Stimulated activated memory B cell treated with anti-CD40 and anti-IgM and Interleukin-4, amounts not matched to agents 10 μg/mL and 1 μg/mL and 100 μg/mL, for 72 hours (primary cell): ENCODE results near the gene CRK.
"Not testable (repeated sequence)": the region's sequence is repeated elsewhere in the genome, so short reads cannot be mapped to it uniquely, and the experiment has no call there.

Source experiments
- ATAC-seq: fragments of 150-1000 bp; cut with Tn5 transposase; 2 replicates; pipeline ENCODE4 v1.10.0; 2021
- H3K27ac Mint-ChIP-seq: one replicate; pipeline ENCODE4 v1.8.0; 2022; ENCODE audit warnings: mild to moderate bottlenecking, mixed read lengths
- H3K27me3 Mint-ChIP-seq: one replicate; pipeline ENCODE4 v1.8.0; 2022; ENCODE audit warnings: mixed read lengths
- H3K36me3 Mint-ChIP-seq: one replicate; pipeline ENCODE4 v1.8.0; 2022; ENCODE audit warnings: mixed read lengths
- H3K4me1 Mint-ChIP-seq: one replicate; pipeline ENCODE4 v1.8.0; 2022; ENCODE audit warnings: mixed read lengths
- H3K4me3 Mint-ChIP-seq: one replicate; pipeline ENCODE4 v1.8.0; 2022; ENCODE audit warnings: mild to moderate bottlenecking, moderate library complexity, mixed read lengths
- H3K9me3 Mint-ChIP-seq: one replicate; pipeline ENCODE4 v1.8.0; 2022; ENCODE audit warnings: mixed read lengths

Gene CRK

GRCh38 chr17:1461198-1461944 is 5.3 kb upstream of the CRK start:
- Mint-ChIP-seq H3K27me3 (no peaks in the 10 kb centered on the region), H3K9me3 (peaks cover 4% of the 10 kb centered on the region), H3K27ac (no peak overlapping the region), H3K4me1 (peaks cover 39% of the 10 kb centered on the region), H3K36me3 (peaks cover 30% of the 10 kb centered on the region), H3K4me3 (no peak overlapping the region)
- ATAC-seq, result no peak

GRCh38 chr17:1460233-1460632 is 4.2 kb upstream of the CRK start:
- Mint-ChIP-seq H3K4me3 (no peak overlapping the region), H3K36me3 (peaks cover 18% of the 10 kb centered on the region), H3K27ac (no peak overlapping the region), H3K4me1 (peaks cover 42% of the 10 kb centered on the region), H3K27me3 (no peaks in the 10 kb centered on the region), H3K9me3 (peaks cover 4% of the 10 kb centered on the region)
- no peak for ATAC-seq

GRCh38 chr17:1455291-1455796 is 688 bp downstream of the CRK start:
- peak overlapping the region; percentile 89 for H3K4me3 Mint-ChIP-seq
- peak overlapping the region; percentile 87 for H3K27ac Mint-ChIP-seq
- no peaks in the 10 kb centered on the region for H3K9me3 Mint-ChIP-seq
- H3K4me1 Mint-ChIP-seq, result peaks cover 58% of the 10 kb centered on the region
- ATAC-seq, result peak; percentile 70
- H3K27me3 Mint-ChIP-seq, result no peaks in the 10 kb centered on the region
- peaks cover 12% of the 10 kb centered on the region for H3K36me3 Mint-ChIP-seq

DNA sequence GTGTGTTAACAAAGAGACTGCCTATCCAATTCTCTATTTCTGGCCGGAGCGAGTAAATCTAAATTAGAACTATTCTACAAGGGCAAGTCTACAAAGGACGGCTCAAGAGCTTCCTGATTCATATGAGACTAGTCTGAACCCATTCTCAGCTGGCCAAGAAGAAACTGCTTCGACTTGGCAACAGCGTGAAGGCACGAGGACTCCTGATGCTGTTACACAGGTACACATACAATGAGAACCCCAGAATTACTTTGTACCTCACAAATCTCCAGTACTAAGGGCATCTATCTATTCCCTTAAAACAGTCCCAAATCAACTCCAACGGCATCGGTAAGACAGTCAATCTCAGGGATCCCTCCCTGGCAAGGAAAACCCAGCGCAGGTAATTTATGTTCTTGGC is 1.5 kb downstream of the CRK start:
- Mint-ChIP-seq H3K9me3 (no peaks in the 10 kb centered on the region), H3K4me3 (peak overlapping the region; percentile 89), H3K27me3 (no peaks in the 10 kb centered on the region), H3K27ac (peak overlapping the region; percentile 87), H3K36me3 (peaks cover 14% of the 10 kb centered on the region), H3K4me1 (peaks cover 56% of the 10 kb centered on the region)
- no peak for ATAC-seq

DNA sequence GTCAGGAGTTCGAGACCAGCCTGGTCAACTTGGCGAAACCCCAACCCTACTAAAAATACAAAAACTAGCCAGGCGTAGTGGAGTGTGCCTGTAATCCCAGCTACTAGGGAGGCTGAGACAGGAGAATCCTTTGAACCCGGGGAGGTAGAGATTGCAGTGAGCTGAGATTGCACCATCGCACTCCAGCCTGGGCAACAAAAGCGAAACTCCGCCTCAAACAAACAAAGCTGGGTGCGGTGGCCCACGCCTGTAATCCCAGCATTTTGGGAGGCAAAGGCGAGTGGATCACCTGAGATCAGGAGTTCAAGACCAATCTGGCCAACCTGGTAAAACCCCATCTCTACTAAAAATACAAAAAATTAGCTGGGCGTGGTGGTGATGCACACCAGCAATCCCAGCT is 2.3 kb downstream of the CRK start:
- not testable (repeated sequence) for H3K9me3 Mint-ChIP-seq, H3K27me3 Mint-ChIP-seq, ATAC-seq, H3K27ac Mint-ChIP-seq
- Mint-ChIP-seq H3K4me3 (peak overlapping the region; percentile 31), H3K36me3 (peaks cover 22% of the 10 kb centered on the region), H3K4me1 (peaks cover 64% of the 10 kb centered on the region)

- no peak for ATAC-seq
- Mint-ChIP-seq H3K4me1 (peaks cover 65% of the 10 kb centered on the region), H3K9me3 (no peaks in the 10 kb centered on the region), H3K27ac (no peak overlapping the region), H3K36me3 (peaks cover 23% of the 10 kb centered on the region), H3K27me3 (no peaks in the 10 kb centered on the region), H3K4me3 (no peak overlapping the region)
These were observed 3.2 kb downstream of the CRK start for GRCh38 chr17:1452836-1453235.

- not testable (repeated sequence) for H3K27ac Mint-ChIP-seq, H3K4me3 Mint-ChIP-seq, H3K27me3 Mint-ChIP-seq, ATAC-seq, H3K9me3 Mint-ChIP-seq
- Mint-ChIP-seq H3K36me3 (peaks cover 23% of the 10 kb centered on the region), H3K4me1 (peaks cover 64% of the 10 kb centered on the region)
These were observed 5.8 kb downstream of the CRK start for GRCh38 chr17:1450261-1450660.

DNA sequence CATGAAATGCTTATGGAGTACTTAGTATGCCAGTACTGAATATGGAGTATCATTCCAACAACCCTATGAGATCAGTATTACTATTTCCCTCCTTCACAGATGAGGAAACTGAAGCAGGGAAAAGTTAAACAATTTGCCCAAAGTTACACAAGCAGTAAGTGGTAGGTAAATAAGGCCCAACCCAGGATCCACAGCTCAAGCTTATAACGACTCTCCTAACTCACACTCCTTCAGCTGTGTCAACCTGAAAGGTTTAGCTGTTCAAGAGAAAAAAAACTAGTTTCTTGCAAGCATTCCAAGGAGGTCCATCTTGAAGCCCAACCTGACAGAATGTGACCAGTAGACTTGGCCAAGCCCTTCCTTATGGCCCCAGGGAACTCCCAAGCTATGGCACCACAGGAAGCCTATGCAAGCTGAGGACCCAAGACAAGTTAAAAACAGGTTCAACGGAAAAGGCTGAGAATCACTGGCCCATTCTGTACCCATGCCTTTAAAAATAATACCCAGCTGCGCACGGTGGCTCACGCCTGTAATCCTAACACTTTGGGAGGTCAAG is 6.5 kb downstream of the CRK start:
- Mint-ChIP-seq H3K4me1 (peaks cover 60% of the 10 kb centered on the region), H3K4me3 (no peak overlapping the region), H3K9me3 (no peaks in the 10 kb centered on the region), H3K27me3 (no peaks in the 10 kb centered on the region), H3K27ac (no peak overlapping the region), H3K36me3 (peaks cover 23% of the 10 kb centered on the region)
- ATAC-seq, result no peak

DNA sequence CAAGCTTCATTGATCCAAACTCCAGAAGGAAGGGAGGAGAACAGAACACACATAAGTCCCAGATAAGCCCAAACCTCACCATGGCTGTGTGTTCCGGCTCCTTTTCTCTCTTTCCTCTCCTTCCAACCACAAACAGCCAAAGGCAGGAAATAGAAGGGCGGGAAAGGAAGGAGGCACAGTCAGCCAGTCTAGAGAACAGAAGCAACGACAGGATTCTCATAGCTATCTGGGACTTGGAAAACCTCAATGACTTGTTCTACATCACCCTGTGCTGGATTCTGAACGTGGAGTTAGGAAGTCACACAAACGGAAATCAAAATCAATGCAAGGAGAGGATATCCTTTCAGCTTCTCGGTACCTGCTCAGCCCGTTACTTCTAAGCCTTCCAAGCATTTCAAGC is 9.0 kb downstream of the CRK start:
- Mint-ChIP-seq H3K9me3 (no peaks in the 10 kb centered on the region), H3K4me3 (no peak overlapping the region), H3K36me3 (peaks cover 13% of the 10 kb centered on the region), H3K27me3 (no peaks in the 10 kb centered on the region), H3K4me1 (peaks cover 37% of the 10 kb centered on the region), H3K27ac (no peak overlapping the region)
- no peak for ATAC-seq

DNA sequence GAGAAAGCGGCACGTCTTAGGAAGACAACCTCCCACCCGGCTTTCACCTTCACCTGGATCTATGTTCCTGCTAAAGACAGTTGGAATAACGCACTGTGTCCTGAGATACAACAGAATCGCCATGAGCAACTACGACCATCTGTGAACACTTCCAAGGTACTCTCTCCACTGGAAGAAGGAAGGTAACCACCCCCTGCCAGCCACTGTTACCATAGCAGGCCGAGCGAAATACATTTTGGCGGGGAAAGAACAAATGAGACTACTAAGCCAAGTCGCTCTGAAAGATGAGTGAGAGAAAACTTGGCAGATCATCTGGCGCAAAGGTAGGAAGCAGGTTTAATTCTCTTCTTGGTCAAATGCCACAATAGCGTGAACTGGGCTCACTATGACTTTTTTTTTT is 9.8 kb downstream of the CRK start:
- no peak for ATAC-seq
- Mint-ChIP-seq H3K4me3 (no peak overlapping the region), H3K27me3 (no peaks in the 10 kb centered on the region), H3K4me1 (peaks cover 30% of the 10 kb centered on the region), H3K9me3 (no peaks in the 10 kb centered on the region), H3K27ac (no peak overlapping the region), H3K36me3 (peaks cover 11% of the 10 kb centered on the region)

- not testable (repeated sequence) for H3K27ac Mint-ChIP-seq, H3K27me3 Mint-ChIP-seq, H3K9me3 Mint-ChIP-seq, ATAC-seq, H3K4me3 Mint-ChIP-seq
- Mint-ChIP-seq H3K4me1 (peaks cover 30% of the 10 kb centered on the region), H3K36me3 (peaks cover 11% of the 10 kb centered on the region)
These were observed 10.3 kb downstream of the CRK start for GRCh38 chr17:1445695-1446094.

DNA sequence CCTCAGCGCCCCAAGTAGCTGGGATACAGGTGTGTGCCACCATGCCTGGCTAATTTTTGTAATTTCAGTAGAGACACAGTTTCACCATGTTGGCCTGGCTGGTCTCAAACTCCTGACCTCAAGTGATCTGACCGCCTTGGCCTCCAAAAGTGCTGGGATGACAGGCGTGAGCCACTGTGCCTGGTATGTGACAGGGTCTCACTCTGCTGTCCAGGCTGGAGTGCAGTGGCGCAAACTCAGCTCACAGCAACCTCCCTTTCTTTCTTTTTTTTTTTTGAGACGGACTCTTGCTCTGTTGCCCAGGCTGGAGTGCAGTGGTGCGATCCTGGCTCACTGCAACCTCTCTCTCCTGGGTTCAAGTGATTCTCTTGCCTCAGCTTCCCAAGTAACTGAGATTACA is 13.3 kb downstream of the CRK start:
- not testable (repeated sequence) for H3K36me3 Mint-ChIP-seq, ATAC-seq, H3K27ac Mint-ChIP-seq, H3K4me3 Mint-ChIP-seq, H3K27me3 Mint-ChIP-seq, H3K9me3 Mint-ChIP-seq
- H3K4me1 Mint-ChIP-seq, result peaks cover 18% of the 10 kb centered on the region

DNA sequence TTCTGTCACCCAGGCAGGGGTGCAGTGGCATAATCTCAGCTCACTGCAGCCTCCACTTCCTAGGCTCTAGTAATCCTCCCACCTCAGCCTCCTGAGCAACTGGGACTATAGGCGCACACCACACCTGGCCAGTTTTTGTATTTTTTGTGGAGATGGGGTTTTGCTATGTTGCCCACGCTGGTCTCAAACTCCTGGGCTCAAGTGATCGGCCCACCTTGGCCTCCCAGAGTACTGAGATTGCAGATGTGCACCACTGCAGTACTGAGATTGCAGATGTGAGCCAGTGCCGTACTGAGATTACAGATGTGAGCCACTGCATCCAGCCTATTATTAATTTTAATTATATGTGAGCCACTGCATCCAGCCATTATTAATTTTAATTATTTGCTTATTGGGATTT is 13.8 kb downstream of the CRK start:
- Mint-ChIP-seq H3K4me3 (no peak overlapping the region), H3K27ac (no peak overlapping the region), H3K4me1 (peaks cover 18% of the 10 kb centered on the region), H3K36me3 (no peaks in the 10 kb centered on the region), H3K27me3 (no peaks in the 10 kb centered on the region), H3K9me3 (no peaks in the 10 kb centered on the region)
- no peak for ATAC-seq

GRCh38 chr17:1440921-1441320 is 15.1 kb downstream of the CRK start:
- peaks cover under 1% of the 10 kb centered on the region for H3K36me3 Mint-ChIP-seq
- no peaks in the 10 kb centered on the region for H3K9me3 Mint-ChIP-seq
- peaks cover 10% of the 10 kb centered on the region for H3K4me1 Mint-ChIP-seq
- ATAC-seq, result no peak
- H3K27me3 Mint-ChIP-seq, result no peaks in the 10 kb centered on the region
- H3K4me3 Mint-ChIP-seq, result no peak overlapping the region
- H3K27ac Mint-ChIP-seq, result no peak overlapping the region

GRCh38 chr17:1438593-1439083 is 17.4 kb downstream of the CRK start:
- Mint-ChIP-seq H3K9me3 (no peaks in the 10 kb centered on the region), H3K27ac (no peak overlapping the region), H3K27me3 (no peaks in the 10 kb centered on the region), H3K36me3 (peaks cover 11% of the 10 kb centered on the region), H3K4me1 (peaks cover 6% of the 10 kb centered on the region), H3K4me3 (no peak overlapping the region)
- no peak for ATAC-seq

DNA sequence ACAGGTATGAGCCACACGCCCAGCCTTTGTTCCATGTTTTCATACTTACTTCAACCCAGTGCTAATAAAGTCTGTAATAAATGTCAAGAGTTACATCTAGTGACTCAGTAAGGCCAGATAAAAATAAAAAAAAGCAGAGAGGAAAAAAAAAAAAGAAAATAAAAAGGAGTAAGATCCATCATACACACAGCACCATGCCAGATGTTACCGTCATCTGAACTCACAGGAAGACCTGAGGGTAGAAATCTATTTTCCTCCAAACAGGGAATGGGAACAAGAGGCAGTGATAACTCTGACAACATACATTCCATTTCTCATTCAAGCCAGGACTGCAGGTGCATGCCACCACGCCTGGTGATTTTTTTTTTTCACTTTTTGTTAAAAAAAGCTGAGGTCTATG is 20.7 kb downstream of the CRK start:
- H3K27ac Mint-ChIP-seq, result no peak overlapping the region
- H3K36me3 Mint-ChIP-seq, result peaks cover 23% of the 10 kb centered on the region
- H3K4me3 Mint-ChIP-seq, result no peak overlapping the region
- no peaks in the 10 kb centered on the region for H3K9me3 Mint-ChIP-seq
- no peak for ATAC-seq
- peaks cover 17% of the 10 kb centered on the region for H3K4me1 Mint-ChIP-seq
- no peaks in the 10 kb centered on the region for H3K27me3 Mint-ChIP-seq
